Stomach (tissue), 4 donors: ENCODE data around the gene PET100.

ENCODE experiments used
- CTCF ChIP-seq, 7 experiments: fragments of 450-650 bp in 4 of 7; fragments of 200-600 bp in 3 of 7; sonication (generic) in 3 of 7; IDR thresholded peaks; one replicate each; pipeline ENCODE4 v1.5.1; 2016 to 2019; ENCODE audit warnings: antibody characterized with exemption in 7 of 7, control low read depth in 2 of 7, mild to moderate bottlenecking in 1 of 7
- EP300 ChIP-seq: sonication (generic); formaldehyde crosslinking; IDR thresholded peaks from one replicate; pipeline ENCODE4 v1.6.1; 2017; ENCODE audit warnings: antibody characterized with exemption
- POLR2A ChIP-seq, 4 donors: fragments of 450-650 bp; IDR thresholded peaks; one replicate each; pipeline ENCODE4 v1.6.1; 2016; ENCODE audit warnings: antibody characterized with exemption in 4 of 4, control low read depth in 2 of 4, mild to moderate bottlenecking in 1 of 4, moderate library complexity in 1 of 4

DNA sequence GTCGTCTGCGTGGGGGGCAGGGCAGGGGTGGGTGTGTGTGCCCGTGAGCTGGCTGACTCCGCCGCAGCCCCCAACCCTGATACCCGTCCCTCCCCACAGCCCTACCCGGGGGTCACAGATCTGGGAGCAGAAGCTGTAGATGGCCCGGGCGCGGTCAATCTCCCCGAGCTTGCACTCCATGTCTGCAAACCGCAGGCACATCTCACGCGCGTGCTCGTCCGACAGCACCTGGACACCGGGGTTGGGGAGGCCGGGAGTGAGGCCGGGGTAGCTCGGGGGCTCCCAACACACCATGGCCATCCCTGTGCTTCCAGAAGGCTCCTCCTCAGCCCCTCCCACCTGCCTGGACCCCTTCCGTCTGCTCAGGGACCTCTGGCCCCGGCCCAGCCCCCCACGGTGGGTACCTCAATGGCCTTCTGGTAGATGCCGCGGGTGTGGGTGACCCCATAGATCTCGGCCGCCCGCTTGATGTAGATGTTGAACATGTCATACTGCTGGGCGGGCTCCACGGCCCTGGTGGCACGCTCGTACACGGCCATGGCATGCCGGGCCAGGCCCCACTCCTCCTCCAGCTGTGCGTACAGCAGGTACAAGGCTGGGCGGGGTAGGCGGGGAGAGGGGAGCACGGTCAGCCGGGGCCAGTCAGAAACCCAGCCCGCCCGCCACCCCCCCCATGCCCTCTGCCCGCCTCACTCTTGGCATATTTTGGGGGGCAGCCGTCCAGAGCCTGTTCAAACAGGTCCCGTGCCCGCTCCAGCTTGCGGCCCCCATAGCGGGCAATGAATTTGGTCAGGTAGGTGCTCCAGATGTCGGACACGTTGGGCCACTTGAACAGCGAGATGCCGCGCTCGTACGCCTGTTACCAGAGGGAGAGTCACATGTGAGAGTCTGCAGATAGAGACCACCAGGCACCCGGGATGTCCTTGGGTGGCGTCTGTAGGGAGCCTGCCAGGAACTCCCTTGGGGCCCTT is 8.9 kb upstream of the PET100 start:
- TF ChIP-seq CTCF (IDR thresholded peaks at IDR 0.05) (no peak), POLR2A (IDR thresholded peaks at IDR 0.05) (no peak), EP300 (no peak)
